Right lobe of liver (tissue), 4 donors: ENCODE results near the gene HSPG2.

Experiments
- CTCF ChIP-seq, 4 donors: fragments of 200-600 bp in 3 of 4; fragments of 450-650 bp in 1 of 4; IDR thresholded peaks; one replicate each; pipeline versions ENCODE4 v1.5.1 to v1.8.0; 2016 to 2022; ENCODE audit warnings: antibody characterized with exemption in 4 of 4, mild to moderate bottlenecking in 2 of 4
- POLR2A ChIP-seq: fragments of 450-650 bp; IDR thresholded peaks from one replicate; pipeline ENCODE4 v1.6.1; 2017; ENCODE audit warnings: antibody characterized with exemption, mild to moderate bottlenecking
- donor health status: DM: no; HTN: no; CAD: no.
- donor health status: DM: no; HTN: no; CAD: no.
- donor health status: DM: no; HTN: yes; CAD: no.

DNA sequence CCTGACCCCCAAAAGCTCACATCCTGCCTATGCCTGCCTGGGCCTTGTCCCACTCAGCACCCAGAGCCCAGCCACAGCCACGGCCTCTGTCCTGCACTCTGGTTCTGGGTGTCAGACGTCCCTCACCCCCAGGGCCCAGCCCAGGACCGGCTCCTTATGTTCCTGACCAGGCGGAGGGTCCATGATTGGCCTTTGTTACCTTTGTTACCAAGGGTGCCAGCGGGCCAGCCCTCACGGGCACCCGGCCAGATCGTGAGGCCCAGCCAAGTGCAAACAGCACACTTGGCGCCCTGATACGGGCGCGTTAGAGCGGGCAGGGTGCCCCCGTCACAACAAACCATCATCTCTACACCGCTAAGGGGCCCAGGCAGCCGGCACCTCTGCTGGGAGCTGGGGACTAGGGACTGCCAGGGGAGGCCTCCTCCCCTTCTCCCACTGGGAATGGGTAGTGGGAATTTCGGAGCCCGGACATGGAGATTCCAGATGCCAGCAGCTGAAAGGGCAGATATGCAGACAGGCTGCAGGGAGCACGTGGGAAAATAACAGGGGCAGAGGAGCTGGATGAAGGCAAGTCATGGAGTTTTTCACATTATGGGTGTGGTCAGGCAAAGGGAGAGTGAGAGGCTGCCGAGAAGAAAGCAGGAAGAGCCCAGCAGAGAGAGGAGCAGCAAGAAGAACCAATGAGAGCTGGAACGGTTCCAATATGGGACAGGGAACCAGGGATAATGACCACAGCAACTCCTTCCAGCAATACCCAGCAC is 22.1 kb downstream of the HSPG2 start:
- TF ChIP-seq POLR2A (no peak), CTCF (IDR thresholded peaks at IDR 0.05) (no peak)
